HG02870 (cell line): ENCODE data around the gene CYP46A1.
A peak's percentile ranks its signal among the peaks of the same experiment; 100 is the strongest.

ENCODE experiments used
- ATAC-seq: cut with Tn5 transposase; IDR thresholded peaks from one replicate; pipeline ENCODE4 v1.9.1; 2021; ENCODE audit warnings: mild to moderate bottlenecking, moderate library complexity; ENCODE audit not compliant: unreplicated experiment

The CYP46A1 gene

DNA sequence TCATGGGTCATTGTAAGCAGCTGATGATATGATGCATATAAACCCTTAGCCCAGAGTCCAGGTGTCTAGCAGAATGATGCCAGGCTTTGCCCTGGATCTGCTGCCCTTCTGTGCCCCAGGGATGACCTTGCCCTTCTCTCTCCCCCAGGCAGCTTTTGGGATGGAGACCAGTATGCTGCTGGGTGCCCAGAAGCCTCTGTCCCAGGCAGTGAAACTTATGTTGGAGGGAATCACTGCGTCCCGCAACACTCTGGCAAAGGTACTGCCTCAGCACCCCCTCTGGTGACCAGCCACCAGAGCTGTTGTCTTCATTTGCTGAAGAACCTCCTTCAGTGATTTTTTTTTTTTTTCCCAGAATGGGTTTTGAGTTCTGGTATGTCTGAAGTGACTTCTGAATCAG is 23.3 kb downstream of the CYP46A1 start:
- ATAC-seq = no peak

- no peak for ATAC-seq
Observed at GRCh38 chr14:99707921-99708320, 23.8 kb downstream of the CYP46A1 start.

DNA sequence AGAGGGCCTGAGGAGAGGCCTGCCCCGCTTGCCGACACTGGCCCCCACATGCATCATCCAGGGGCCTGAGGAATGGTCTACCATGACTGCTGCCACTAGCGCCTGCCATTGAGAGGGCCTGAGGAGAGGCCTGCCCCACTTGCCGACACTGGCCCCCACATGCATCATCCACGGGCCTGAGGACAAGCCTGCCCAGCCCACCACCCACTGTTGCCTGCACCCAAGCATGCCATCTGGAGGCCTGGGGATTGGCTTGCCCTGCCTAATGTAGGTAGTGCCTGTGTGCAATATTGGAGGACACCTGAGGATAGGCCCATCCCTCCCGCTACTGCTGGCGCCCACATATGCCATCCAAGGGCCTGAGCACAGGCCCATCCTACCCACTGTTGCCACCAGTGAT is 24.4 kb downstream of the CYP46A1 start:
- no peak for ATAC-seq

DNA sequence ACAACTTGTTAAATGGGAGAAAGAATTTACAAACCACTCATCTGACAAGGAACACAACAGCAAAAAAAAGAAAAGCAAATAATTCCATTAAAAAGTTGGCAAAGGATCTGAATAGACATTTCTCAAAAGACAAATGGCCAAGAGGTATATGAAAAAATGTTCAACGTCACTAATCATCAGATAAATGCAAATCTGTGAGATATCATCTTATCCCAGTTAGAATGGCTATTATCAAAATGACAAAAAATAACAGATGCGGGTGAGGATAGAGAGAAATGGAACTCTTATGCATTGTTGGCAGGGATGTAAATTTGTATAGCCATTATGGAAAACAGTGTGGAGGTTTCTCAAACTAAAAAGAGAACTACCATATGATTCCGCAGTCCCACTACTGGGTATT is 29.9 kb downstream of the CYP46A1 start:
- no peak for ATAC-seq

GRCh38 chr14:99715266-99716000 is 31.3 kb downstream of the CYP46A1 start:
- ATAC-seq = no peak

GRCh38 chr14:99716091-99716849 is 32.2 kb downstream of the CYP46A1 start:
- ATAC-seq = no peak

GRCh38 chr14:99716850-99717681 is 33.0 kb downstream of the CYP46A1 start:
- ATAC-seq = no peak

DNA sequence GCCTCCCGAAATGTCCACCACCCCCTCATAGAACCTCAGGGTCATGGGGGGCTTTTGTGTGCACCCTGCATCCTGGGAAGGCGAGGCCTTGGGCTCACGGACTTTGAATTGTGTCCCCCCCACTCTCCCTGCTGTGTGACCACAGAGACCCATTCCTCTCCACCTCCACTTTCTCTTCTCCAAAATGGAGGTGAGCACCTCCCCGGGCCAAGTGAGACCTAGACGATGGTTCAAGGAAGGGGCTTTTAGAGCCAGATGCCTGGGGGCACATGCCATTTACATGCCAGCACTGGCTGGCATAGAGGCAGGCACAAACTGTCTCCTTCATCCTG is 33.5 kb downstream of the CYP46A1 start:
- no peak for ATAC-seq

GRCh38 chr14:99718031-99718810 is 34.1 kb downstream of the CYP46A1 start:
- peak; percentile 97 for ATAC-seq

GRCh38 chr14:99718811-99719192 is 34.7 kb downstream of the CYP46A1 start:
- ATAC-seq = peak; percentile 60

- ATAC-seq = no peak
Observed at GRCh38 chr14:99720941-99721791, 37.1 kb downstream of the CYP46A1 start.

- no peak for ATAC-seq
Observed at GRCh38 chr14:99721792-99722516, 37.9 kb downstream of the CYP46A1 start.

- ATAC-seq = no peak
Observed at GRCh38 chr14:99722741-99723140, 38.6 kb downstream of the CYP46A1 start.

- ATAC-seq = no peak
Observed at GRCh38 chr14:99724196-99724891, 40.2 kb downstream of the CYP46A1 start.

- no peak for ATAC-seq
Observed at GRCh38 chr14:99724939-99725773, 41.1 kb downstream of the CYP46A1 start.

DNA sequence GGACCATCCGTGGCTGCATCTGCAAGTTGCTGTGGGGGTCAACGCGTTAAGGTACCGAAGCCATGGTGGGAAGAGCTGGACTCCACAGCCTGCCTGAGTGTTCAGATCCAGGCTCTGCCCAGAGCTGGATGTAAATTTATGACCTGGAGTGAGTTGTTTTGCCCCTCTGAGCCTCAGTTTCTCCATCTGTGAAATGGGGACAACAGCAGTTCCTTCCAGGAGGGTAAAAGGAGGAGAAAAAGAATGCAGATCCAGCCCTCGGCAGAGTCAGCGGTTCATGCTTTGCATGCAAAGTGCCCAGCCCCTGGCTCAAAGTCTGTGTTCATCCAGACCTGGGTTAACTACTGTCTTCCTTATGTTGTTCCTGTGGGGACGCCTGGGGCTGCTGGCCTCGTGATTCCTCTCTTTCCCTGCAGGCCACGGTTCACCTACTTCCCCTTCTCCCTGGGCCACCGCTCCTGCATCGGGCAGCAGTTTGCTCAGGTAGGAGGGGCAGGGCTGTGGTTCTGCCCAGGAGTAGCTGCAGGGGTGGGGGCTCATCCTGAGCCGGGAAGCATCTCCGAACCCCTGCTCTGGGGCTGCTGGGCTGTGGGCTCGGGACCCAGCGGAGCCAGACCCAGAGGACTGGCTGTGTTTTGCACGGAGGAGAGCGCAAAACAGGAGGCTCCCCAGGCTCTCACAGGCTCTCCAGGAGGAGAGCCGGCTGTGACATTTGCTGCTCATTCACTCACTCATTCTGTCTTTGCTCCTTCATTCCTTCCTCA is 41.9 kb downstream of the CYP46A1 start:
- ATAC-seq = no peak

- ATAC-seq = no peak
Observed at GRCh38 chr14:99726538-99727095, 42.5 kb downstream of the CYP46A1 start.
